ENCODE measurements around the gene ACOT7.

DNA sequence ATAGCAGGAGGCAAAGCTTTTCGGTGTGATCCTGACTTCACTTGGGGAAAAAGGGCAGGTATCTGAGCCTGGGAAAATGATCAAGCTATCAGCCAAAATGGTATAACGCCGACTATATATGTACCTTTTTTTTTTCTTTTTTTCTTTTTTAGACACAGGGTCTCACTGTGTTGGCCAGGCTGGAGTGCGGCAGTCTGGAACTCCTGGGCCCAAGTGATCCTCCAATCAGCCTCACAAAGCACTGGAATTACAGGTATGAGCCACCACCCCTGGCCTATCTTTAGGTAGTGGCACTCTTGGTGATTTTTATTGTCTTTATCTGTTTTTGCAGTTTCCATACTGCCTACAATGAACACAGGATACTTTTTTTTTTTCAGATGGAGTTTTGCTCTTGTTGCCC lies 156.5 kb downstream of the ACOT7 start:
- TF ChIP-seq POLR2AphosphoS5 (IDR thresholded peaks at IDR 0.05; ENCODE audit: low read depth), result no peak
- TF ChIP-seq, protein P1, sequence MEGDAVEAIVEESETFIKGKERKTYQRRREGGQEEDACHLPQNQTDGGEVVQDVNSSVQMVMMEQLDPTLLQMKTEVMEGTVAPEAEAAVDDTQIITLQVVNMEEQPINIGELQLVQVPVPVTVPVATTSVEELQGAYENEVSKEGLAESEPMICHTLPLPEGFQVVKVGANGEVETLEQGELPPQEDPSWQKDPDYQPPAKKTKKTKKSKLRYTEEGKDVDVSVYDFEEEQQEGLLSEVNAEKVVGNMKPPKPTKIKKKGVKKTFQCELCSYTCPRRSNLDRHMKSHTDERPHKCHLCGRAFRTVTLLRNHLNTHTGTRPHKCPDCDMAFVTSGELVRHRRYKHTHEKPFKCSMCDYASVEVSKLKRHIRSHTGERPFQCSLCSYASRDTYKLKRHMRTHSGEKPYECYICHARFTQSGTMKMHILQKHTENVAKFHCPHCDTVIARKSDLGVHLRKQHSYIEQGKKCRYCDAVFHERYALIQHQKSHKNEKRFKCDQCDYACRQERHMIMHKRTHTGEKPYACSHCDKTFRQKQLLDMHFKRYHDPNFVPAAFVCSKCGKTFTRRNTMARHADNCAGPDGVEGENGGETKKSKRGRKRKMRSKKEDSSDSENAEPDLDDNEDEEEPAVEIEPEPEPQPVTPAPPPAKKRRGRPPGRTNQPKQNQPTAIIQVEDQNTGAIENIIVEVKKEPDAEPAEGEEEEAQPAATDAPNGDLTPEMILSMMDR (IDR thresholded peaks at IDR 0.05; ENCODE audit: insufficient read depth, low read length), result no peak
- no peak for TF ChIP-seq GABPA (IDR thresholded peaks at IDR 0.05; ENCODE audit: low read depth)
- TF ChIP-seq SPI1 (IDR thresholded peaks at IDR 0.05; ENCODE audit: borderline replicate concordance, low read depth), result no peak

All from HL-60 (cell line).